Measurements from ENCODE around the gene RAB11B. TPM values are rescaled to one million over a fixed set of nuclear protein-coding genes. Genes with fewer than 3 reads are reported as not detected.

Gene RAB11B
- total RNA-seq, 2 donors from 2014 or later = 47.7 to 50.4 TPM

- WGBS, 2 donors = 0% methylated on average over 19 to 23 of the region's 45 CpGs
- peaks cover 39% of the 10 kb centered on the region for H3K4me1 ChIP-seq
- intact Hi-C loops (cut with DNase I) = no loop called here
Measured at GRCh38 chr19:8445488-8446001, 55.4 kb downstream of the RAB11B start.

DNA sequence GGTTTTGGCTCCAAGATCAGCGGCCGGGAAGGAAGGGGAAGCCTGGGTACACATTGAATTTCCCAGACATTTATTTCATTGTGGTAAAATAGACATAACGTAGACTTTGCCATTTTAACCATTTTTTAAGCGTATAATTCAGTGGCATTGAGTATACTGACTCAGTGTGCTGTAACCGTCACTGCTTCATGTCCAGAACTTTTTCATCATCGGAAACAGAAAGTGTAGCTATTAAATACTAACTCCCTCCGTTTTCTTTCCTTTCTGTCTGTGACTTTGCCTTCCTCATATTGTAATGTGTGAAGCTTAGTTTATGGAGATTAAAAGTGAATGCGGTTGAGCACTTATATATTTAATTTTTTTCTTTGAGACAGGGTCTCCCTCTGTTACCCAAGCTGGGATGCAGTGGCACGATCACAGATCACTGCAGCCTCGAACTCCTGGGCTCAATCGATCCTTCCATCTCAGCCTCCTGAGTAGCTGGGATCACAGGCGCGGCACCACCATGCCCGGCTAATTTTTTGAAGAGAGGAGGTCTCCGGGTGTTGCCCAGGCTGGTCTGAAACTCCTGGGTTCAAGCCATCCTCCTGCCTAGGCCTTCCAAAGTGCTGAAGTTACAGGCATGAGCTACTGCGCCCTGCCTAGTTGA lies 56.0 kb downstream of the RAB11B start:
- H3K27ac ChIP-seq = peak overlapping the region in 3 of 4 donors; percentile 86 to 95 (median 88)
- 14 to 18% methylated on average over 12 to 16 of the region's 16 CpGs for WGBS, 2 donors

More at GRCh38 chr19:8445488-8446001, 55.4 kb downstream of the RAB11B start:
- Histone ChIP-seq H3K36me3 (replicated peaks in 1 of 2; ENCODE audit: insufficient read depth in 1 of 2, low read depth in 2 of 2) (no peaks in the 10 kb centered on the region), H3K4me3 (peak overlapping the region; percentile 79 to 91), H3K27ac (peak overlapping the region; percentile 86 to 95 (median 88)), H3K27me3 (no peaks in the 10 kb centered on the region), H3K9me3 (no peaks in the 10 kb centered on the region)
- peak; percentile 38 for ATAC-seq
- peak; percentile 56 to 69 (median 64) for DNase-seq
- no peak for TF ChIP-seq CTCF (IDR thresholded peaks at IDR 0.05)
- TF ChIP-seq POLR2A (IDR thresholded peaks at IDR 0.05) = no peak

DNA sequence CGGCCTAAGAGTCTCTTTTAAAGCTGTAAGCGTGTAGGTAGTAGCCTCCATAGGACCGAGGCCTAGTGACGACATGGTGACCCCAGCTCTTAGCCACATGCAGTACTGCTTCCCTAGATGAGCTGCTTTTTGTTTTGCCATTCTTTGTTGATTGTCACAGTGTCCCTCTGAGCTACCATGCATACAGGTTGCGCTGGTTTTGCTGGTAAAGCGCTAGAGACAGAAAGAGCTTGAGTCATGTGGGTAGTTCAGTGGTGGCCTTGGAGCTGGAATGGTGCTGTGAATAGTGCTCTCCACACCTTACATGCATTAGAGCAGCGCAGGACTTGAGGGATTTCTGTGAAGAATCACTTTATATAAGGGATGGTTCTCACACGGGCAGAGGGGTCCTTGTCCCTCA lies 59.7 kb downstream of the RAB11B start:
- Histone ChIP-seq H3K4me1 (peaks cover 81% of the 10 kb centered on the region), H3K27ac (peak overlapping the region in 2 of 4 donors; percentile 52 to 56), H3K27me3 (no peaks in the 10 kb centered on the region), H3K9me3 (no peaks in the 10 kb centered on the region), H3K36me3 (replicated peaks in 1 of 2; ENCODE audit: insufficient read depth in 1 of 2, low read depth in 2 of 2) (no peaks in the 10 kb centered on the region), H3K4me3 (no peak overlapping the region)
- no peak for TF ChIP-seq CTCF (IDR thresholded peaks at IDR 0.05)
- no peak for TF ChIP-seq POLR2A (IDR thresholded peaks at IDR 0.05)
- DNase-seq (peak; percentile 29 to 57 (median 51)), ATAC-seq (peak; percentile 45)
- WGBS, 2 donors = 43 to 44% methylated on average over 4 to 7 of the region's 8 CpGs
- intact Hi-C loops (cut with DNase I) = no loop called here

More for the DNA sequence above, 56.0 kb downstream of the RAB11B start:
- peaks cover 44% of the 10 kb centered on the region for H3K4me1 ChIP-seq
- TF ChIP-seq CTCF (IDR thresholded peaks at IDR 0.05) (no peak), POLR2A (IDR thresholded peaks at IDR 0.05) (no peak)
- no peaks in the 10 kb centered on the region for H3K9me3 ChIP-seq
- H3K36me3 ChIP-seq (replicated peaks in 1 of 2; ENCODE audit: insufficient read depth in 1 of 2, low read depth in 2 of 2) = no peaks in the 10 kb centered on the region
- H3K4me3 ChIP-seq = peak overlapping the region; percentile 79 to 91
- no peak for DNase-seq
- no peaks in the 10 kb centered on the region for H3K27me3 ChIP-seq
- intact Hi-C loops (cut with DNase I) = no loop called here
- ATAC-seq = no peak

GRCh38 chr19:8451377-8451776 lies 61.2 kb downstream of the RAB11B start:
- Histone ChIP-seq H3K4me1 (peaks cover 81% of the 10 kb centered on the region), H3K27me3 (no peaks in the 10 kb centered on the region), H3K4me3 (no peak overlapping the region), H3K27ac (peak overlapping the region in 1 of 4 donors; percentile 50), H3K9me3 (no peaks in the 10 kb centered on the region), H3K36me3 (replicated peaks in 1 of 2; ENCODE audit: insufficient read depth in 1 of 2, low read depth in 2 of 2) (peaks cover 0 to 3% of the 10 kb centered on the region in 2 donors)
- DNase-seq (no peak), ATAC-seq (no peak)
- WGBS, 2 donors = 50 to 58% methylated on average over 6 of the region's 6 CpGs
- intact Hi-C loops (cut with DNase I) = no loop called here
- TF ChIP-seq CTCF (IDR thresholded peaks at IDR 0.05) = no peak
- TF ChIP-seq POLR2A (IDR thresholded peaks at IDR 0.05) = no peak
